ENCODE measurements around the gene SPEF2.

Gene SPEF2

DNA sequence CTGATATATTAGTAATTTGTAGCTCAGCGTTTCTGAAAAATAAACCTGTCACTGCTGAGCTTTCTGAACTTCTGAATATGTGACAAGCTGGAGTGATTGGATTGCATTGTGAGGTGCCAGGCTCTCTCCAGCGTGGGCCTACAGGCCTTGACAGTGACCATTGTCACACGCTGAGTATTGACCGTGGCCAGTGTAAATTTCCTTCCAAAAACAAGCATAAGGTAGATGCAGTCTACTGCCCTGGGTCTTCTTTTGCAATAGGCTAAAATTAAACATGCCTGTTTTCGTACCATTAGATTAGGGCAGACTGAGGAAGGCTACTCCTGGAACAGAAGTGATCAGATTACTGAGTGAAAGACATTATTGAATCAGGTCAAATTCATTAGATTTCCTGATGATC lies 60.2 kb downstream of the SPEF2 start:
- TF ChIP-seq, protein P1, sequence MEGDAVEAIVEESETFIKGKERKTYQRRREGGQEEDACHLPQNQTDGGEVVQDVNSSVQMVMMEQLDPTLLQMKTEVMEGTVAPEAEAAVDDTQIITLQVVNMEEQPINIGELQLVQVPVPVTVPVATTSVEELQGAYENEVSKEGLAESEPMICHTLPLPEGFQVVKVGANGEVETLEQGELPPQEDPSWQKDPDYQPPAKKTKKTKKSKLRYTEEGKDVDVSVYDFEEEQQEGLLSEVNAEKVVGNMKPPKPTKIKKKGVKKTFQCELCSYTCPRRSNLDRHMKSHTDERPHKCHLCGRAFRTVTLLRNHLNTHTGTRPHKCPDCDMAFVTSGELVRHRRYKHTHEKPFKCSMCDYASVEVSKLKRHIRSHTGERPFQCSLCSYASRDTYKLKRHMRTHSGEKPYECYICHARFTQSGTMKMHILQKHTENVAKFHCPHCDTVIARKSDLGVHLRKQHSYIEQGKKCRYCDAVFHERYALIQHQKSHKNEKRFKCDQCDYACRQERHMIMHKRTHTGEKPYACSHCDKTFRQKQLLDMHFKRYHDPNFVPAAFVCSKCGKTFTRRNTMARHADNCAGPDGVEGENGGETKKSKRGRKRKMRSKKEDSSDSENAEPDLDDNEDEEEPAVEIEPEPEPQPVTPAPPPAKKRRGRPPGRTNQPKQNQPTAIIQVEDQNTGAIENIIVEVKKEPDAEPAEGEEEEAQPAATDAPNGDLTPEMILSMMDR (IDR thresholded peaks at IDR 0.05; ENCODE audit: insufficient read depth, low read depth, low read length, missing control alignments): no peak
- H3K4me3 ChIP-seq (ENCODE audit: low read length): no peak overlapping the region
- no peak for DNase-seq (ENCODE audit: low read depth)

DNA sequence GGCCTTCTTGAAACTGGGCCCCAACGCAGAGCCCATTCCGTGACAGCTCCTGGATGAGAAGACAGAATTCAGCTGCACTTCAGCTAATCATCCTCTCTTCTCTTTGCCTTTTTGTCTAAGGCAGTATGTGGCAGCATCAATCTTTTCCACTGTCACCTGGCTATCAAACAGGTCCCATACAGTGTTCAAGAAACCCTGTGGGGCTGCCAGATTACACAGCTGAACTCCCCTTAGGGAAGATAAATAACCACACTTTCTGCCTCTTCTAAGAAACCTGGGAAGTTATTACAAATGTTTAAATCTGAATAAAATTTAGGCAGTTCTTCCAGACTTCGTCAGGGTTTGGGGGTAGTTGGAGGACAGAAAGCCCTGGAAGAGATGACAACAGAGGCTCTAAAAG lies 61.0 kb downstream of the SPEF2 start:
- H3K4me3 ChIP-seq (ENCODE audit: low read length): no peak overlapping the region
- no peak for DNase-seq (ENCODE audit: low read depth)
- TF ChIP-seq, protein P1 (IDR thresholded peaks at IDR 0.05; ENCODE audit: insufficient read depth, low read depth, low read length, missing control alignments): no peak

DNA sequence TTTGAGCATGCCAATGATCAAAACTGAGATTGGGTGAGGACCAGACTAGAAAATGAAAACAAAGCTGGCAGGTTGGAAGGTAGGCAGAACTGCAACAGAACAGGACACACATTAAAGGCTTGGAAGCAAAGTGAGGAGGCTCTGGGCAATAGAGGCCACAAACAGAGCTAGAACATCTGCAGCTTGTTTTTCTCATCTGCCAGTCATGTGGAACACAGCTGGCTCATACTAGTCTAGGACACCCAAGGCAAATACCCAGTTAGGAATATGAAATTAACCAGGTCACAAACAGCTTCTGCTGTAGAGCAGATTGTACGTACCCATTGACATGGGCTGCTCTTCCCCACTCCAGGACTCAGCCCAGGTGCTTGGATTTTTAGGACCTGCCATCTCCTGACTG lies 61.7 kb downstream of the SPEF2 start:
- DNase-seq (ENCODE audit: low read depth): no peak
- H3K4me3 ChIP-seq (ENCODE audit: low read length): no peak overlapping the region
- TF ChIP-seq, protein P1 (IDR thresholded peaks at IDR 0.05; ENCODE audit: insufficient read depth, low read depth, low read length, missing control alignments): no peak

DNA sequence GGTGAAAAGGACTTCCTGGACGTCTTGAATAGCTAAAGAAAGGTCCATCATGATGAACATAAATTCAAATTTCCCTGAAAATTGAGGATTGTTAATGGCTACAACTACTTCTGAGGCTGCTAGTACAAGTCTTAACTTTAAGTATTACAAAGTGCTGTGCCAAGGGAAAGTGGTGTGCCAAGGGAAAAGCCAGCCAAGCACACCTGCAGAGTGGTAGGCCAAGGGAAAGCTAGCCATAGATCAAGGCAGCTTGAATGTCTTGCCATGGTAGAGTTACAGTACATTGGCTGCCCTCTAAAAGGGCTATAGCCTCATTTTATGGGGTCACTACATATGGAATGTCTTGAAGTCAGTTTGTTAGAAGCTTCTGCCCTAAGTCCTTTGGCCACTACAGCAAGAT lies 64.2 kb downstream of the SPEF2 start:
- no peak overlapping the region for H3K4me3 ChIP-seq (ENCODE audit: low read length)
- TF ChIP-seq, protein P1 (IDR thresholded peaks at IDR 0.05; ENCODE audit: insufficient read depth, low read depth, low read length, missing control alignments): no peak
- no peak for DNase-seq (ENCODE audit: low read depth)

DNA sequence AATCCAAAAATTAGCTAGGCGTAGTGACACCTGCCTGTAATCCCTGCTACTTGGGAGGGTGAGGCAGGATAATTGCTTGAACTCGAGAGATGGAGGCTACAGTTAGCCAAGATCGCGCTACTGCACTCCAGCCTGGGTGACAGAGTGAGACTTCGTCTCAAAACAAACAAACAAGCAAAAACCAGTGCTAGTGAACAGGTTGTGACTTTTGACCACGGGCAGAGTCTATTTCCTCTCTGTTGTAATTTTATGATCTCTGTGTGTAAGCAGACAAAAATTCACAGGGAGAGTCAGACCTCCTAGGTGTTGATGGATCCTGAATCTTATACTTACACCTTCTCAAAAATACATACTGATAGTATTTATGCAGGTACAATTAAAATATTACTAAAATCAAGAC lies 65.8 kb downstream of the SPEF2 start:
- TF ChIP-seq, protein P1 (IDR thresholded peaks at IDR 0.05; ENCODE audit: insufficient read depth, low read depth, low read length, missing control alignments): no peak
- DNase-seq (ENCODE audit: low read depth): no peak
- H3K4me3 ChIP-seq (ENCODE audit: low read length): no peak overlapping the region

DNA sequence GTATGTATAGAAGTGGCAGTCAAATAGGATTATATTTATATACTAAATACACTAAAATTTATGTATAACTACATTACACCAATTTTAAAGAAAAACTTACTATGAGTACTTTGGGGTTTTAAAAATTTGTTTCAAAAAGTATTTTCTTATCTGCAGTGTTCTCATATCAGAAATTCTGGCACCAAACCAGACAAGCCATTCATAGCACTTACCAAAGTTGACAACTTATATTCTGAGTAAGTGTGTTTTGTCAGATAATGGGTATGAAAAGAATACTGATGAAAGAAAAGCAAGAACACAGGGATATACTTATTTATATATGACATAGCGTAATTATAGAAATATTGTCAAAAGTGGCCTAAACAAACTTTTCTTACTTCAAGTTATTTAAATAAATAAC lies 67.5 kb downstream of the SPEF2 start:
- no peak for DNase-seq (ENCODE audit: low read depth)
- TF ChIP-seq, protein P1 (IDR thresholded peaks at IDR 0.05; ENCODE audit: insufficient read depth, low read depth, low read length, missing control alignments): no peak
- no peak overlapping the region for H3K4me3 ChIP-seq (ENCODE audit: low read length)

DNA sequence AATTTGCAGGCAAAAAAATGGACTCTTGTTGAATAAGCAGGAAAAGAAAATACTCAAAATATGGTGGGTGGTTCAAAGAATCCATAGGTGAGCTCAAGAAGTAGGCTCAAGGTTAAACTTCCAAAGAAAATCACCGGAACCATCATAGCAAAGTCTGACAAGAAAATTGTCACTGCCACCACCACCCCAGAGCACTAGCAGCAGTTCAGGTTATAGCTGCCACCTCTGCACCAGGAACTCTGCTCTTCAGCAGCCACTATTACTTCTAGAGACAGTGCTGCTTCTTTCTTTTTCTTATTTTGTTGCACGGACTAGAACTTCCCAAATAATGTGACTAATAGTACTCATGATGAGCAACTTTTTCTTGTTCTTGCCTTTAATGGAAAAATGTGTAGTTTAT lies 70.3 kb downstream of the SPEF2 start:
- no peak overlapping the region for H3K4me3 ChIP-seq (ENCODE audit: low read length)
- TF ChIP-seq, protein P1 (IDR thresholded peaks at IDR 0.05; ENCODE audit: insufficient read depth, low read depth, low read length, missing control alignments): no peak
- no peak for DNase-seq (ENCODE audit: low read depth)

All from epithelial cell of esophagus (primary cell).